OCI-LY7 (cell line): ENCODE measurements around the gene THTPA. TPM values are rescaled to one million over a fixed set of nuclear protein-coding genes. Genes with fewer than 3 reads are reported as not detected.

Experiments
- BruUV-seq: library from RNA; stranded (reverse); fragments of 400-500 nt; replicated peaks from 2 replicates; lab custom pipeline; 2021; lab: Mats Ljungman, UMichigan
- CTCF ChIA-PET: fragments of 300-600 bp; sonication (Branson Sonifier 250); formaldehyde crosslinking; loops from one replicate; lab custom pipeline; 2022; ENCODE audit warnings: antibody characterized with exemption; ENCODE audit not compliant: unreplicated experiment; lab: Charles Lee
- POLR2A ChIA-PET: fragments of 300-600 bp; sonication (Branson Sonifier 250); formaldehyde crosslinking; loops from one replicate; lab custom pipeline; 2022; ENCODE audit warnings: antibody characterized with exemption; lab: Charles Lee
- DNase-seq: peaks from one replicate; pipeline ENCODE4 v3.0.0-alpha.2; 2015; ENCODE audit warnings: low spot score
- H2AFZ ChIP-seq: fragments of 200-600 bp; sonication (generic), shearing (Covaris generic); 2 replicates; pipeline ENCODE4 v1.6.1; 2014; ENCODE audit warnings: mild to moderate bottlenecking, antibody characterized with exemption, low read length, moderate library complexity
- H3K27ac ChIP-seq: fragments of 200-600 bp; sonication (generic); 2 replicates; pipeline ENCODE4 v1.5.1; 2014; ENCODE audit warnings: mixed run types, low read depth, mild to moderate bottlenecking, moderate library complexity, low read length, inconsistent platforms; ENCODE audit not compliant: poor library complexity, severe bottlenecking
- H3K36me3 ChIP-seq: fragments of 200-600 bp; sonication (generic); 2 replicates; pipeline ENCODE4 v1.6.1; 2014; ENCODE audit warnings: mild to moderate bottlenecking, antibody characterized with exemption, low read length, moderate library complexity, mixed read lengths; ENCODE audit not compliant: insufficient read depth
- H3K4me1 ChIP-seq: fragments of 200-600 bp; sonication (generic); 2 replicates; pipeline ENCODE4 v1.5.1; 2014; ENCODE audit warnings: mild to moderate bottlenecking, low read length; ENCODE audit not compliant: insufficient read depth, poor library complexity, severe bottlenecking
- H3K4me2 ChIP-seq: fragments of 200-600 bp; sonication (generic); 2 replicates; pipeline ENCODE4 v1.6.1; 2014; ENCODE audit warnings: mild to moderate bottlenecking, low read length
- H3K4me3 ChIP-seq: fragments of 200-600 bp; sonication (generic); 2 replicates; pipeline ENCODE4 v1.5.1; 2014; ENCODE audit warnings: mild to moderate bottlenecking, low read depth, low read length; ENCODE audit not compliant: poor library complexity, severe bottlenecking
- H3K79me2 ChIP-seq: fragments of 200-600 bp; sonication (generic); 2 replicates; pipeline ENCODE4 v1.6.1; 2016; ENCODE audit warnings: low read depth, mild to moderate bottlenecking, low read length, moderate library complexity, mixed read lengths; ENCODE audit not compliant: insufficient read depth
- H3K9me2 ChIP-seq: fragments of 200-600 bp; sonication (generic); 2 replicates; pipeline ENCODE4 v1.6.1; 2016; ENCODE audit warnings: mild to moderate bottlenecking, low read length, mixed read lengths; ENCODE audit not compliant: insufficient read depth
- H3K9me3 ChIP-seq: fragments of 200-600 bp; sonication (generic); 2 replicates; pipeline ENCODE4 v1.6.1; 2014; ENCODE audit warnings: mild to moderate bottlenecking, mixed run types, low read length, mixed read lengths
- H4K20me1 ChIP-seq: fragments of 200-600 bp; sonication (generic); 2 replicates; pipeline ENCODE4 v1.6.1; 2014; ENCODE audit warnings: mild to moderate bottlenecking, antibody characterized with exemption, low read length, moderate library complexity, mixed read lengths; ENCODE audit not compliant: insufficient read depth
- CTCF ChIP-seq: fragments of 200-600 bp; sonication (generic); conservative IDR thresholded peaks from 2 replicates; pipeline ENCODE4 v1.5.1; 2014; ENCODE audit warnings: mild to moderate bottlenecking, antibody characterized with exemption, low read length, moderate library complexity, mixed read lengths
- EZH2phosphoT487 ChIP-seq: fragments of 200-600 bp; sonication (generic); IDR thresholded peaks from 2 replicates; pipeline ENCODE4 v1.6.1; 2018; ENCODE audit warnings: low read depth, borderline replicate concordance, mild to moderate bottlenecking, mixed run types, antibody characterized with exemption, low read length, moderate library complexity, mixed read lengths
- intact Hi-C: fragments of 100-400 bp; cut with micrococcal nuclease; formaldehyde crosslinking; loops from one replicate; pipeline ENCODE4 v1.10.0; 2022; ENCODE audit not compliant: unreplicated experiment
- total RNA-seq, 2 experiments: library from RNA; depleted of rRNA in 1 of 2; stranded (reverse); fragments of >200 nt in 1 of 2; shearing (Covaris generic) in 1 of 2; gene quantifications; 2 replicates each; pipeline ENCODE4 v1.2.3, GENCODE V29; 2014 to 2022

THTPA gene
- total RNA-seq, 2 experiments from 2014 or later, result 15.4 to 28.6 TPM

GRCh38 chr14:23572836-23573235 lies 16.8 kb downstream of the THTPA start:
- no TSS peak for BruUV-seq
- DNase-seq, result no peak
- Histone ChIP-seq H3K9me2 (no peaks in the 10 kb centered on the region), H3K79me2 (no peaks in the 10 kb centered on the region), H3K36me3 (no peaks in the 10 kb centered on the region), H3K27ac (no peak overlapping the region), H4K20me1 (no peaks in the 10 kb centered on the region), H3K9me3 (no peaks in the 10 kb centered on the region), H3K4me2 (no peak overlapping the region), H3K4me1 (peaks cover 21% of the 10 kb centered on the region), H2AFZ (no peak overlapping the region), H3K4me3 (no peak overlapping the region)
- TF ChIP-seq EZH2phosphoT487, result no peak
- no peak for TF ChIP-seq CTCF
- intact Hi-C loops, result no loop called here
- POLR2A ChIA-PET, result interaction anchor here (0.5 to 1.7 kb wide), 3 partner anchors 15 to 473 kb away, joined by 3 to 4 read pairs (median 4); no protein-coding TSS in a partner anchor
- CTCF ChIA-PET, result no interaction called here

- Histone ChIP-seq H3K4me2 (no peak overlapping the region), H3K36me3 (no peaks in the 10 kb centered on the region), H3K9me2 (no peaks in the 10 kb centered on the region), H3K4me3 (no peak overlapping the region), H3K27ac (no peak overlapping the region), H3K4me1 (peaks cover 14% of the 10 kb centered on the region), H4K20me1 (no peaks in the 10 kb centered on the region), H3K9me3 (no peaks in the 10 kb centered on the region), H3K79me2 (no peaks in the 10 kb centered on the region), H2AFZ (no peak overlapping the region)
- intact Hi-C loops, result no loop called here
- ChIA-PET CTCF (no interaction called here), POLR2A (interaction anchor here (1.7 kb wide), 1 partner anchor 16 kb away, joined by 4 read pairs; no protein-coding TSS in a partner anchor)
- no TSS peak for BruUV-seq
- DNase-seq, result no peak
- no peak for TF ChIP-seq CTCF
Observed at GRCh38 chr14:23573384-23574015, 17.4 kb downstream of the THTPA start.

GRCh38 chr14:23577004-23577681 lies 21.1 kb downstream of the THTPA start:
- H3K36me3 ChIP-seq, result no peaks in the 10 kb centered on the region
- intact Hi-C loops, result no loop called here
- H3K9me2 ChIP-seq, result no peaks in the 10 kb centered on the region
- H3K27ac ChIP-seq, result no peak overlapping the region
- H4K20me1 ChIP-seq, result no peaks in the 10 kb centered on the region
- H3K9me3 ChIP-seq, result no peaks in the 10 kb centered on the region
- no peak overlapping the region for H3K4me2 ChIP-seq
- BruUV-seq, result no TSS peak
- H3K4me1 ChIP-seq, result no peaks in the 10 kb centered on the region
- POLR2A ChIA-PET, result no interaction called here
- no peak for TF ChIP-seq CTCF
- TF ChIP-seq EZH2phosphoT487, result no peak
- CTCF ChIA-PET, result no interaction called here
- no peak overlapping the region for H2AFZ ChIP-seq
- no peak for DNase-seq
- H3K79me2 ChIP-seq, result no peaks in the 10 kb centered on the region
- no peak overlapping the region for H3K4me3 ChIP-seq
